ENCODE data around the gene BTBD9. TPM values are rescaled to one million over a fixed set of nuclear protein-coding genes. Genes with fewer than 3 reads are reported as not detected.
"Not testable (repeated sequence)": the region's sequence is repeated elsewhere in the genome, so short reads cannot be mapped to it uniquely, and the experiment has no call there.

BTBD9 gene
- total RNA-seq, 1 donor from 2014 or later: 14.8 TPM

GRCh38 chr6:38434051-38434450 is 205.7 kb downstream of the BTBD9 start:
- no peak overlapping the region for H3K27ac Mint-ChIP-seq (ENCODE audit: unreplicated experiment)
- no peak overlapping the region for H3K4me3 Mint-ChIP-seq (ENCODE audit: unreplicated experiment)
- TF ChIP-seq CTCF (IDR thresholded peaks at IDR 0.05): no peak
- no peak for DNase-seq (ENCODE audit: low spot score)
- peaks cover 4% of the 10 kb centered on the region for H3K9me3 Mint-ChIP-seq (ENCODE audit: low read depth)
- H3K36me3 Mint-ChIP-seq (ENCODE audit: low read depth): peaks cover 3% of the 10 kb centered on the region
- no peaks in the 10 kb centered on the region for H3K27me3 Mint-ChIP-seq (ENCODE audit: low read depth)
- peaks cover 20% of the 10 kb centered on the region for H3K4me1 Mint-ChIP-seq (ENCODE audit: low read depth)

GRCh38 chr6:38432479-38432878 is 207.2 kb downstream of the BTBD9 start:
- Mint-ChIP-seq H3K36me3 (ENCODE audit: low read depth) (peaks cover 3% of the 10 kb centered on the region), H3K9me3 (ENCODE audit: low read depth) (peaks cover 4% of the 10 kb centered on the region), H3K4me1 (ENCODE audit: low read depth) (peaks cover 11% of the 10 kb centered on the region), H3K27ac (ENCODE audit: unreplicated experiment) (no peak overlapping the region), H3K27me3 (ENCODE audit: low read depth) (no peaks in the 10 kb centered on the region), H3K4me3 (ENCODE audit: unreplicated experiment) (no peak overlapping the region)
- no peak for DNase-seq (ENCODE audit: low spot score)
- TF ChIP-seq CTCF (IDR thresholded peaks at IDR 0.05): no peak

GRCh38 chr6:38432079-38432478 is 207.7 kb downstream of the BTBD9 start:
- H3K4me3 Mint-ChIP-seq (ENCODE audit: unreplicated experiment): no peak overlapping the region
- peaks cover 3% of the 10 kb centered on the region for H3K36me3 Mint-ChIP-seq (ENCODE audit: low read depth)
- no peak for DNase-seq (ENCODE audit: low spot score)
- no peaks in the 10 kb centered on the region for H3K27me3 Mint-ChIP-seq (ENCODE audit: low read depth)
- no peak overlapping the region for H3K27ac Mint-ChIP-seq (ENCODE audit: unreplicated experiment)
- peaks cover 10% of the 10 kb centered on the region for H3K4me1 Mint-ChIP-seq (ENCODE audit: low read depth)
- no peak for TF ChIP-seq CTCF (IDR thresholded peaks at IDR 0.05)
- peaks cover 4% of the 10 kb centered on the region for H3K9me3 Mint-ChIP-seq (ENCODE audit: low read depth)

- peaks cover 5% of the 10 kb centered on the region for H3K4me1 Mint-ChIP-seq (ENCODE audit: low read depth)
- H3K9me3 Mint-ChIP-seq (ENCODE audit: low read depth): peaks cover 4% of the 10 kb centered on the region
- DNase-seq (ENCODE audit: low spot score): no peak
- no peak overlapping the region for H3K27ac Mint-ChIP-seq (ENCODE audit: unreplicated experiment)
- no peaks in the 10 kb centered on the region for H3K27me3 Mint-ChIP-seq (ENCODE audit: low read depth)
- peaks cover 3% of the 10 kb centered on the region for H3K36me3 Mint-ChIP-seq (ENCODE audit: low read depth)
- H3K4me3 Mint-ChIP-seq (ENCODE audit: unreplicated experiment): no peak overlapping the region
- no peak for TF ChIP-seq CTCF (IDR thresholded peaks at IDR 0.05)
Measured at GRCh38 chr6:38429546-38429945, 210.2 kb downstream of the BTBD9 start.

GRCh38 chr6:38427492-38428210 is 212.1 kb downstream of the BTBD9 start:
- no peak overlapping the region for H3K4me3 Mint-ChIP-seq (ENCODE audit: unreplicated experiment)
- no peak for DNase-seq (ENCODE audit: low spot score)
- H3K36me3 Mint-ChIP-seq (ENCODE audit: low read depth): peaks cover 3% of the 10 kb centered on the region
- no peaks in the 10 kb centered on the region for H3K27me3 Mint-ChIP-seq (ENCODE audit: low read depth)
- peaks cover 7% of the 10 kb centered on the region for H3K4me1 Mint-ChIP-seq (ENCODE audit: low read depth)
- no peak overlapping the region for H3K27ac Mint-ChIP-seq (ENCODE audit: unreplicated experiment)
- peaks cover 3% of the 10 kb centered on the region for H3K9me3 Mint-ChIP-seq (ENCODE audit: low read depth)
- no peak for TF ChIP-seq CTCF (IDR thresholded peaks at IDR 0.05)

- not testable (repeated sequence) for H3K27ac Mint-ChIP-seq (ENCODE audit: unreplicated experiment); H3K4me3 Mint-ChIP-seq (ENCODE audit: unreplicated experiment); H3K9me3 Mint-ChIP-seq (ENCODE audit: low read depth); H3K36me3 Mint-ChIP-seq (ENCODE audit: low read depth); H3K4me1 Mint-ChIP-seq (ENCODE audit: low read depth); H3K27me3 Mint-ChIP-seq (ENCODE audit: low read depth); DNase-seq (ENCODE audit: low spot score)
Measured at GRCh38 chr6:38425788-38426488, 213.8 kb downstream of the BTBD9 start.

All from chondrocyte (in vitro differentiated cells).